ENCODE results near the gene STK32C.
"Not testable (repeated sequence)": the region's sequence is repeated elsewhere in the genome, so short reads cannot be mapped to it uniquely, and the experiment has no call there.

Gene STK32C

GRCh38 chr10:132316133-132316532 is 8.4 kb upstream of the STK32C start:
- no peak for DNase-seq

GRCh38 chr10:132314881-132315280 is 7.1 kb upstream of the STK32C start:
- DNase-seq = not testable (repeated sequence)

GRCh38 chr10:132314336-132314735 is 6.6 kb upstream of the STK32C start:
- no peak for DNase-seq

GRCh38 chr10:132313865-132314264 is 6.1 kb upstream of the STK32C start:
- no peak for DNase-seq

GRCh38 chr10:132313305-132313704 is 5.6 kb upstream of the STK32C start:
- no peak for DNase-seq

- DNase-seq = no peak
Observed at GRCh38 chr10:132311338-132311939, 3.7 kb upstream of the STK32C start.

GRCh38 chr10:132310701-132311337 is 3.1 kb upstream of the STK32C start:
- DNase-seq = no peak

GRCh38 chr10:132309879-132310591 is 2.3 kb upstream of the STK32C start:
- no peak for DNase-seq

- no peak for DNase-seq
Observed at GRCh38 chr10:132309471-132309865, 1.7 kb upstream of the STK32C start.

- DNase-seq = no peak
Observed at GRCh38 chr10:132308587-132309470, 1.1 kb upstream of the STK32C start.

- DNase-seq = peak; percentile 50
Observed at GRCh38 chr10:132306864-132307751, 642 bp downstream of the STK32C start.

- no peak for DNase-seq
Observed at GRCh38 chr10:132306343-132306685, 1.4 kb downstream of the STK32C start.

- no peak for DNase-seq
Observed at GRCh38 chr10:132305654-132306342, 2.0 kb downstream of the STK32C start.

GRCh38 chr10:132304756-132305509 is 2.8 kb downstream of the STK32C start:
- DNase-seq = no peak

GRCh38 chr10:132303361-132304115 is 4.2 kb downstream of the STK32C start:
- no peak for DNase-seq

GRCh38 chr10:132302421-132303310 is 5.1 kb downstream of the STK32C start:
- DNase-seq = no peak

- no peak for DNase-seq
Observed at GRCh38 chr10:132301371-132302330, 6.1 kb downstream of the STK32C start.

- no peak for DNase-seq
Observed at GRCh38 chr10:132300582-132300981, 7.2 kb downstream of the STK32C start.
